Measurements from ENCODE around the gene CD52. TPM values are rescaled to one million over a fixed set of nuclear protein-coding genes. Genes with fewer than 3 reads are reported as not detected.

Gene CD52
- total and polyA plus RNA-seq, 2 experiments from 2014 or later: 7.3 TPM; not detected in 1

DNA sequence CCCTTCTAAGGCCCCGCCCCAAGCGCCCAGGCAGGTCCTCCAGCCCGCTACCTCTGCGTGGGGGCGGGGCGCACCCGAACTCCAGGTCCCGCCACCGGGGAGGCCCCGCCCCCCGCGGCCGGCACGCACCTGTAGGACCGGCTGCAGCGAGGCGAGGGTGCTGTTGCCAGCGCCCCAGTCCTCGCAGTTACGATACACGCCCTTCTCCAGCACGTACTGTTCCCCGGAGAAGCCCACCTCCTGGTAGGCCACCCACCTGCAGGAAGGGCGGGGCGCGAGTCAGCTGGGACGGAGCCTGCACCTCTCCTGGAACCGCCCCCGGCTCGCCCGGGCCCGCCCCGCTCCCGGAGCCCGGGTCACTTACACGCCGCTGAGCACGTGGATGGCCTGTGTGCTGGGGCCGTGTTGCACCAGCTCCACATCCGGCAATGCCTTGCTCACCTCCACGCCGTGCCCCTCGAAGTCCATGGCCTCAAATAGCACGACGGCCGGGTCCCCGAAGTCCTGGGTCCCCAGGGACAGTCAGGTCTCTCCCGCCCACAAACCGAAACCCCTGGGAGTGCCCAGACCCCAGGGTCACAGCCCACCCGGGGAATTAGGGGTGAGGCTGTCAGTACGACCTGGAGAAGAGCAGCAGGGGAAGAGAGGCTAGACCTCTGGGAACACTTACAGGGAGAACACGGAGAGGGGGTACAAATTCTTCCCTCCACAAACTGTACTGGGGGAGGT is 18.9 kb downstream of the CD52 start:
- DNase-seq (ENCODE audit: low spot score) (peak; percentile 92), ATAC-seq (peak; percentile 88)
- peaks cover 11% of the 10 kb centered on the region for H3K27me3 Mint-ChIP-seq (ENCODE audit: insufficient read depth, low read depth, poor library complexity)
- no peaks in the 10 kb centered on the region for H3K9me2 ChIP-seq (ENCODE audit: insufficient read depth)
- H3K79me2 ChIP-seq (replicated peaks; ENCODE audit: insufficient read depth): peaks cover 7% of the 10 kb centered on the region; the same call in 1 of the 2 replicates
- TF ChIP-seq CREB1 (CRISPR knock-in tag; IDR thresholded peaks at IDR 0.05; ENCODE audit: low read depth): no peak
- no peak for TF ChIP-seq CTCF (conservative IDR thresholded peaks at IDR 0.05; ENCODE audit: low read depth in 2 of 2)
- no peak for TF ChIP-seq JUNB (IDR thresholded peaks at IDR 0.05; ENCODE audit: unreplicated experiment)
- TF ChIP-seq, protein P1, sequence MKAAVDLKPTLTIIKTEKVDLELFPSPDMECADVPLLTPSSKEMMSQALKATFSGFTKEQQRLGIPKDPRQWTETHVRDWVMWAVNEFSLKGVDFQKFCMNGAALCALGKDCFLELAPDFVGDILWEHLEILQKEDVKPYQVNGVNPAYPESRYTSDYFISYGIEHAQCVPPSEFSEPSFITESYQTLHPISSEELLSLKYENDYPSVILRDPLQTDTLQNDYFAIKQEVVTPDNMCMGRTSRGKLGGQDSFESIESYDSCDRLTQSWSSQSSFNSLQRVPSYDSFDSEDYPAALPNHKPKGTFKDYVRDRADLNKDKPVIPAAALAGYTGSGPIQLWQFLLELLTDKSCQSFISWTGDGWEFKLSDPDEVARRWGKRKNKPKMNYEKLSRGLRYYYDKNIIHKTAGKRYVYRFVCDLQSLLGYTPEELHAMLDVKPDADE (IDR thresholded peaks at IDR 0.05): peak; percentile 10; the same call in 1 of the 2 replicates
- TF ChIP-seq POLR2AphosphoS5 (IDR thresholded peaks at IDR 0.05; ENCODE audit: low read depth): peak; percentile 66
- no peak for TF ChIP-seq ZNF331 (CRISPR knock-in tag; IDR thresholded peaks at IDR 0.05; ENCODE audit: low read depth)
- 0 out of 2 replicates have a peak, but pooled peaks cover 3% of the 10 kb centered on the region for H3K27me3 ChIP-seq (ENCODE audit: insufficient read depth)
- peak overlapping the region; percentile 82 for H3K4me2 ChIP-seq
- peak overlapping the region; percentile 83 for H3K4me3 ChIP-seq
- H3K4me3 Mint-ChIP-seq: peak overlapping the region; percentile 83
- peaks cover 16% of the 10 kb centered on the region for H3K4me1 ChIP-seq (ENCODE audit: insufficient read depth)
- peak overlapping the region; percentile 90 for H2AFZ ChIP-seq
- H3K36me3 ChIP-seq (ENCODE audit: insufficient read depth): no peaks in the 10 kb centered on the region
- no peaks in the 10 kb centered on the region for H3K9me3 Mint-ChIP-seq
- peaks cover 33% of the 10 kb centered on the region for H3K4me1 Mint-ChIP-seq
- peaks cover 9% of the 10 kb centered on the region; the same call in 1 of the 2 replicates for H3F3A ChIP-seq (replicated peaks; ENCODE audit: low read depth)
- peak overlapping the region; percentile 88; the same call in 1 of the 2 replicates for H3K27ac Mint-ChIP-seq
- H4K20me1 ChIP-seq (replicated peaks; ENCODE audit: insufficient read depth): no peaks in the 10 kb centered on the region; the same call in 1 of the 2 replicates
- peaks cover 8% of the 10 kb centered on the region; the same call in 2 of the 3 replicates for H3K36me3 Mint-ChIP-seq (ENCODE audit: low read depth)
- peak overlapping the region; percentile 92 for H3K27ac ChIP-seq (ENCODE audit: low read depth)

DNA sequence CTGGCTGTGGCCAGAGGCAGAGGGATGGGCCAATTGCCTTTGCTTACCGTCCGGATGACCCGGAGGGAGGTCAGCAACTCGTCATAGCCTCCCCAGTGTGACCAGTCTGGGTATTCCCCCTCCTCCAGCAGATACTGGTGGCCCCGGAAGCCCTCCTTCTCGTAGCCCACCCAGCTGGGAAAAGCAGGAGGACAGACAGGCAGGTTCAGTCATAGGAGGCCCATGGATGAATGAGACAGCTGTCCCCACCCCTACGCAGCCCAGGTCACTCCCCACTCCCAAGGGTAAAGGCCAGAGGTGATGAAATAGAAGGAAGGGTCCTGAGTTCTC is 19.4 kb downstream of the CD52 start:
- Mint-ChIP-seq H3K9me3 (no peaks in the 10 kb centered on the region), H3K4me3 (peak overlapping the region; percentile 58; the same call in 2 of the 3 replicates), H3K36me3 (ENCODE audit: low read depth) (peaks cover 8% of the 10 kb centered on the region; the same call in 2 of the 3 replicates), H3K27ac (no peak overlapping the region), H3K27me3 (ENCODE audit: insufficient read depth, low read depth, poor library complexity) (peaks cover 13% of the 10 kb centered on the region), H3K4me1 (peaks cover 33% of the 10 kb centered on the region)
- Histone ChIP-seq H4K20me1 (replicated peaks; ENCODE audit: insufficient read depth) (no peaks in the 10 kb centered on the region; the same call in 1 of the 2 replicates), H3K4me2 (peak overlapping the region; percentile 82), H3K4me3 (peak overlapping the region; percentile 83; the same call in 1 of the 2 replicates), H3K79me2 (replicated peaks; ENCODE audit: insufficient read depth) (peaks cover 7% of the 10 kb centered on the region; the same call in 1 of the 2 replicates), H3K27ac (ENCODE audit: low read depth) (no peak overlapping the region), H3K4me1 (ENCODE audit: insufficient read depth) (peaks cover 16% of the 10 kb centered on the region), H3F3A (replicated peaks; ENCODE audit: low read depth) (peaks cover 9% of the 10 kb centered on the region; the same call in 1 of the 2 replicates), H2AFZ (peak overlapping the region; percentile 90; the same call in 1 of the 2 replicates), H3K9me2 (ENCODE audit: insufficient read depth) (no peaks in the 10 kb centered on the region), H3K27me3 (ENCODE audit: insufficient read depth) (0 out of 2 replicates have a peak, but pooled peaks cover 3% of the 10 kb centered on the region), H3K36me3 (ENCODE audit: insufficient read depth) (no peaks in the 10 kb centered on the region)
- DNase-seq (ENCODE audit: low spot score): no peak
- peak; percentile 1; the same call in 2 of the 3 replicates for ATAC-seq
- TF ChIP-seq NANOG (IDR thresholded peaks at IDR 0.05; ENCODE audit: borderline replicate concordance): no peak
- no peak for TF ChIP-seq EZH2phosphoT487 (IDR thresholded peaks at IDR 0.05; ENCODE audit: unreplicated experiment)
- TF ChIP-seq, protein P1 (IDR thresholded peaks at IDR 0.05): no peak
- no peak for TF ChIP-seq EZH2 (IDR thresholded peaks at IDR 0.05; ENCODE audit: low read depth, unreplicated experiment)
- no peak for TF ChIP-seq ZNF331 (CRISPR knock-in tag; IDR thresholded peaks at IDR 0.05; ENCODE audit: low read depth)
- TF ChIP-seq POLR2AphosphoS5 (IDR thresholded peaks at IDR 0.05; ENCODE audit: low read depth): no peak
- no peak for TF ChIP-seq ZNF114 (CRISPR knock-in tag; IDR thresholded peaks at IDR 0.05)
- no peak for TF ChIP-seq CTCF (conservative IDR thresholded peaks at IDR 0.05; ENCODE audit: low read depth in 2 of 2)
- no peak for TF ChIP-seq CREB1 (CRISPR knock-in tag; IDR thresholded peaks at IDR 0.05; ENCODE audit: low read depth)
